GM21786 (cell line): ENCODE data around the gene CLIC4.
"Not testable (repeated sequence)": the region's sequence is repeated elsewhere in the genome, so short reads cannot be mapped to it uniquely, and the experiment has no call there.

Experiments
- ATAC-seq: cut with Tn5 transposase; IDR thresholded peaks from one replicate; pipeline ENCODE4 v1.9.1; 2021; ENCODE audit not compliant: unreplicated experiment

The CLIC4 gene

GRCh38 chr1:24744911-24745710, at the start of gene CLIC4:
Gene CLIC4, plus strand, starts transcription at chr1:24745447. Its CDS starts 107 bp downstream, at chr1:24745554.
- peak; percentile 59 for ATAC-seq

DNA sequence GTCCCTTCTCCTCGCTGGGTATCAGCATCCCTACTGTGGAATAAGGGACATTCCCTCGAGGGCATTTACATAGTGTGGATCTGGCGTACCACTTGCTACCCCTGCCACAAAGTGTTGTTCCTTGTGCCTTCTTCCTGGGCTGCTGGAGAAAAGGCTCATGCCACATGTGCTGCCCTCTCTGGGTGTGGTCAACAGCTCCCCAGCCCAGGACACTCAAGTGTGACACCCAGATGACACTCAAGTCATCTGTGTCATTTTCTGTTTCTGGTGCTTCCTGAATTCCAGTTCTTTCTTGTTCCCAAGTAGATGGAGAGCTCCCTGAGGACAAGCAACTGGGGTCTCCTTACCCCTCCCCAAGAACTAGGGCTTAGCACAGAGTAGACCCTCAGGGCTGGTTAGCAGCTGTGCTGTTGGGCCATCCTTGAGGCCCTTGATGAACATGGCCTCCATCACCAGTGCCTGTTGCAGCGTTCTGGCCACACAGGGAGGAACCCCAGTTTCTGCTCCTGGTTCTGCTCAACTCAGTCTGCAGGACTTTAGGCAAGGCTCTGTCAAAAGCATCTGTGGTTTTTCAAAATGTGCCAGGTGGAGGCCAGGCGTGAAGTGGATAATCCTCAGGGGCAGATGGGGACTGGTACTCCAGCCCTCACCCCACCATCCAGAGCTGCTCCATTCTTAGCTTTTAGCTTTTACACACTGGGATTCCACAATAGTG, 49.0 kb upstream of the CLIC4 start:
- no peak for ATAC-seq

DNA sequence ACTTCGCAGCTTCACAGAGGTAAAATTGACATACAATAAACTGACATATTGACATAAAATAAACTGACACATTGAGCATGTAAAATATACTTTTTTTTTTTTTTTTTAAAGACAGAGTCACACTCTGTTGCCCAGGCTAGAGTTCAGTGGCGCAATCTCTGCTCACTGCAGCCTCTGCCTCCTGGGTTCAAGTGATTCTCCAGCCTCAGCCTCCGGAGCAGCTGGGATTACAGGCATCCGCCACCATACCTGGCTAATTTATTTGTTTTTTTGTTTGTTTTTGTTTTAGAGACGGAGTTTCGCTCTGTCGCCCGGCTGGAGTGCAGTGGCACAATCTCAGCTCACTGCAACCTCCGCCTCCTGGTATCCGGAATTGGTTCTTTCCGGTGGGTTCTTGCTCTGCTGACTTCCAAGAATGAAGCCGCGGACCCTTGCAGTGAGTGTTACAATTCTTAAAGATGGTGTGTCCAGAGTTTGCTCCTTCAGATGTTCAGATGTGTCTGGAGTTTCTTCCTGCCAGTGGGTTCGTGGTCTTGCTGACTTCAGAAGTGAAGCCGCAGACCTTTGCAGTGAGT, 48.4 kb upstream of the CLIC4 start:
- no peak for ATAC-seq

GRCh38 chr1:24697453-24698001, 47.7 kb upstream of the CLIC4 start:
- not testable (repeated sequence) for ATAC-seq

GRCh38 chr1:24698326-24698725, 46.9 kb upstream of the CLIC4 start:
- not testable (repeated sequence) for ATAC-seq

- ATAC-seq, result no peak
Measured at GRCh38 chr1:24699628-24700027, 45.6 kb upstream of the CLIC4 start.

DNA sequence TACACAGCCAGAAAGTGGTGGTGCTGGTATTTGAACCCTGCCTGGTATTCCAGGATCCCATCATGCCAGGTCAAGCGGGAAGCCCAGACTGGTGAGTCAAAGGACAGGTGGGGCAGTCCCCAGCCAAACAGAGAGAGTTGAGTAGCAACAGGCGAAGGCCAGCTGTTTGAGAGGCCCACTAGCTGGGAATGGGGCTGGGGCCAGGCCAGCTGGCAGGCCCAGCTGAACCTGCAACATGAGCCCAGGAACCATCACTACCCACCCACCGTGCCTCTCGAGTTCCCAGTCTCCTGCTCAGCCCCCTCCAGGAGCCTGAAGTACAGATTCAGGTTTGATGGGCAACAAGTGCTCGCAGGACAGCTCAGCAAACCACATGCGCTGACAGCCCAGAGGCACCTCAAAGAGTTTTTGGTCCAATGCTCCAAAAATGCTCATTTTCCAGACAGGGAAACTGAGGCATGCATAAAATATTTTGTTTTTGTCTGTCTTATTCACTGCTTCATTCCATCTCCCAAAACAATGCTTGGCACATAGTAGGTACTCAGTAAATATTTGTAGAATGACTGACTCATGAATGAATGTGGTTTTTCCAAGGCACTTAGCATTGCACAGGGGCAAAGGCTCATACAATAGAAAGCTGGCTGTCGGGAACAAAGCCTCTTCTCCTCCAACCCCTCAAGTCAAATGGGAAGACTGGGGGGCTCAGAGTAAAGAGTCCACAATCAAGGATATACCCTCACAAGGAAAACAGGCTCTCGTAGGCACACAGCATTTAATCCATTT, 42.5 kb upstream of the CLIC4 start:
- no peak for ATAC-seq

DNA sequence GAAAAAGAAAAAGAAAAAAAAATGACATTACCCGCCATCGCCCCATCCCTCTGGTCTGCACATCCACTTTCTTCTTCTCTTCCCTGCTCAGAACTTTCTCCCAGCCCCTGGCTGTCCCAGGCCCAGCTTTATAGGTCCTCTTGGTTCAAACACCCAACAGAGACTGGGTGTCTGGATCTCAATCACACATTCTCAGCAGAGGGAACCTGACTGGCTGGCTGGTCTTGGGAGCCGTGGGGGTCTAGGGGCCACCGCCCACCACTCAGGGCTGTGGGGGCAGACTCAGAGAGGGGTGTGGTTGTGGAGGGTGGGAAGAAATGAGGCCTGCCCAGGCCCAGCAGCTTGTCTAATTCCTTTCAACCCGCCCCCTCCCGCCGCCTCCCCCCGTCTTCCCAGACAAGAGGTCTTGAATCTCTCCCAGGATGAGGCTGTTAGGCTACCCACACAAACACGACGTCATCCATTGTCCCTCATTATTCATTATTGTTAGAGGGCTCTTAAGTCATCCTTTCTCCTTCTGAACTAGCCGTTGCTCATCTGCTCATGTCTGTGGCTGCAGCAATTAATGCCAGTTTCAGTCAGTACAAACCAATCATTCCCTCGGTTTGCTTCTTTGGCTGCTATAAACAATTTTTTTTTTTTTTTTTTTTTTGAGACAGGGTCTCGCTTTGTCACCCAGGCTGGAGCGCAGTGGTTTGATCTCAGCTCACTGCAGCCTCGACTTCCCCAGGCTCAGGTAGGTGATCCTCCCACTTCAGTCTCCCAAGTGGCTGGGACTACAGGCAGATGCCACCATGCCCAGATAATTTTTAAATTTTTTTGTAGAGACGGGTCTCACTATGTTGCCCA, 40.6 kb upstream of the CLIC4 start:
- ATAC-seq, result no peak

DNA sequence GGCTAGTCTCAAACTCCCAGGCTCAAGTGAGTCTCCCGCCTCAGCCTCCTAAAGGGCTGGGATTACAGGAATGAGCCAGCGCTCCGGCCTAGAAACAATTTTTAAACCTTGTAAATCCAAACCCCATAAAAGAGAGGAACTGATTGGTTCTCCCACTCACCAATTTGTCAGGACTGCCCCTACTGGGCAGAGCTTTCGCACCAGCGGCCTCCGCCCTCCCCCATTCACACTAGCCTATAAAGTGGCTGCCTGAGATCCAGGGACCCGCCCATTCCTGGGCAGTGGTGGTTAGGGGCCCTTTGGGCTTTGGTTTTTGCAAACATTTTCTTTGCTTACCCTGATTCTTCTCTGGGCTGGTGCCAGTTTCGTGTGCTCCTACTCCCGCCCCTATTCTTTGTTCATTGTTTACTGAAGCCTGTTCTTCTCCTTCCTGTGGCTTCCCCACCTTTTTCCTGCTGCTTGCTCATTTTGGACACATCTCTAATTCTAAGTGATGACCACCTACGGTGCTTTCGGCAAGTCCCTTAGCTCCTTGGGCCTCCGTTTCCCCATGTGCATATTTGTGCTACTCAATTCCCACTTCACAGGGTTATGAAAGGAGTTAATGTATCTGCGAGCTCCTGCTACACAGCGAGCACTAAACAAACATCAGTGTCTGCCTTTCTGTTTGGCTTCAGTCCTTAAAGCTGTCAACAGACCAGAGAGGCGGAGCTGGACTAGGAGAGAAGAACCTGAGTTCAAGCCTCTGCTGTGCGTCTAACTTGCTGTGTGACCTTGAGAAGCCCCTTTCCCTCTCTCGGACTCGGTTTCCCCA, 39.8 kb upstream of the CLIC4 start:
- peak; percentile 77 for ATAC-seq

DNA sequence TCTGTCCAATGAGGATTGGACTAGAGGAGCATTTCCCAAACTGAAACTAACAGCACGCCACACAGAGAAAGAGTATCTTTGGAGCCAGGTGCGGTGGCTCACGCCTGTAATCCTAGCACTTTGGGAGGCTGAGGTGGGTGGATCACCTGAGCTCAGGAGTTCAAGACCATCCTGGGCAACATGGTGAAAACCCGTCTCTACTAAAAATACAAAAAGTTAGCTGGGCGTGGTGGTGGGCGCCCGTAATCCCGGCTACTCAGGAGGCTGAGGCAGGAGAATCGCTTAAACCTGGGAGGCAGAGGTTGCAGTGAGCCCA, 39.2 kb upstream of the CLIC4 start:
- not testable (repeated sequence) for ATAC-seq

DNA sequence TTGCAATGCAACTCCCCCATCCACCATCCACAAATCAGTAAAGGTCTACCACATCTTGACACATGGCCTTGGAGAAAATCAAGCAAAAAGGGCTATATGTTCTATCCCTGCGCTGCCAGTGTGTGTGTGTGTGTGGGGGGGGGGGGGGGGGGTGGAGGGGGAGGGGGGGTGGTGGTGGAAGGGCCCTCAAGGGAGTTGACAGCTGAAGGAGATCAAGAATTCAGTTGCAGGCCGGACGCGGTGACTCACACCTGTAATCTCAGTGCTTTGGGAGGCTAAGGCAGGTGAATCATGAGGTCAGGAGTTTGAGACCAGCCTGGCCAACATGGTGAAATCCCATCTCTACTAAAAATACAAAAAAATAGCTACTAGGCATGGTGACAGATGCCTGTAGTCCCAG, 37.6 kb upstream of the CLIC4 start:
- no peak for ATAC-seq

- no peak for ATAC-seq
Measured at GRCh38 chr1:24708938-24709337, 36.3 kb upstream of the CLIC4 start.

- no peak for ATAC-seq
Measured at GRCh38 chr1:24709791-24710441, 35.3 kb upstream of the CLIC4 start.

- no peak for ATAC-seq
Measured at GRCh38 chr1:24711329-24711728, 33.9 kb upstream of the CLIC4 start.

GRCh38 chr1:24713176-24713575, 32.1 kb upstream of the CLIC4 start:
- ATAC-seq, result no peak

DNA sequence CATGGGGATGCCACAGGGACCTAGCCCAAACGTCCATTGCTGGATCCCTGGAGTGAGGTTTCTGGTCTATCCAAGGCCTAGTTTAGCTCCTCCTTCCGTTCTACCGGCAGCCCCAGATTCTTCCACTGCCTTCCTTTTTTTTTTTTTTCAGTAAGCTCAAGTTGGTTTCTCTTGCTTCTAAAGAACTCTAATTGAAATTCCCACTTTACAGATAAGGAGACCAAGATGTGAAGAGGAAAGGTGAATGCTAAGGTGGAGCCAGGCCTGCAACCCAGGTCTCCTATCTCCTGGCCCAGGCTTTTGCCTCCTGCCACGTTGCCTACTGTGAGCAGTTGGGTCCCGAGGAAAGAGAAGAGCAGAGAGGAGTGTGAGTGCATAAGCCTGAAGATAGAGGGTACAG, 31.5 kb upstream of the CLIC4 start:
- no peak for ATAC-seq

GRCh38 chr1:24714859-24715520, 30.3 kb upstream of the CLIC4 start:
- no peak for ATAC-seq

DNA sequence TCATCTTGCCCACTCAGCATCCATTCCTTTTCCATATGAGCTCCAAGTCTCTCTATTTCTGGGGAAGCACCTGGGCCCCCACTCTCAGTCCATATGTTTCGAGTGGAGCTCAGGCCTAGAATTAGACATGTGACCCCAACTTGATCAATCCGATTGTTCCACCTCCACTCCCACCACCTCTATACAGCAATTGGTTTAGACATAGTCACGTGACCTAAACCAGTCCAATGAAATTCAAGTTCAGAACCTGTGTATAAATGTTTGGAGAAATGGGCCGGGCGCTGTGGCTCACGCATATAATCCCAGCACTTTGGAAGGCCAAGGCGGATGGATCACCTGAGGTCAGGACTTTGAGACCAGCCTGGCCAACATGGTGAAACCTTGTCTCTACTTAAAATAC, 29.6 kb upstream of the CLIC4 start:
- ATAC-seq, result no peak
